Keratinocyte (primary cell): ENCODE results near the gene NXNL1. TPM values are rescaled to one million over a fixed set of nuclear protein-coding genes. Genes with fewer than 3 reads are reported as not detected.

ENCODE experiments used
- DNase-seq: peaks from one replicate; pipeline ENCODE4 v3.0.0-alpha.2; 2011; ENCODE audit warnings: low read depth, missing footprints, low spot score
- FAIRE-seq: peaks from 2 replicates; lab custom pipeline; 2011; peaks lifted over from hg19 to GRCh38; lab: Jason Lieb, UNC
- H2AFZ ChIP-seq: 2 replicates; pipeline ENCODE4 v1.6.0; 2012; ENCODE audit warnings: low read length, control low read depth, inconsistent platforms; ENCODE audit not compliant: control insufficient read depth
- H3K27ac ChIP-seq: 2 replicates; pipeline ENCODE4 v1.5.1; 2011; ENCODE audit warnings: low read length; ENCODE audit not compliant: control insufficient read depth, insufficient read depth
- H3K27me3 ChIP-seq: 3 replicates; pipeline ENCODE4 v1.6.0; 2011; ENCODE audit warnings: low read length; ENCODE audit not compliant: control insufficient read depth, insufficient read depth; ENCODE audit errors: extremely low read depth
- H3K36me3 ChIP-seq, 2 experiments: 2 replicates in 1 of 2; 3 replicates in 1 of 2; pipeline ENCODE4 v1.5.1; 2011; ENCODE audit warnings: low read length in 2 of 2, mild to moderate bottlenecking in 1 of 2; ENCODE audit not compliant: control insufficient read depth in 2 of 2, insufficient read depth in 2 of 2; ENCODE audit errors: extremely low read depth in 1 of 2
- H3K4me1 ChIP-seq: 3 replicates; pipeline ENCODE4 v1.5.1; 2011; ENCODE audit warnings: low read length; ENCODE audit not compliant: control insufficient read depth, insufficient read depth; ENCODE audit errors: extremely low read depth
- H3K4me2 ChIP-seq: 3 replicates; pipeline ENCODE4 v1.6.0; 2011; ENCODE audit warnings: low read depth, low read length; ENCODE audit not compliant: control insufficient read depth, insufficient read depth; ENCODE audit errors: extremely low read depth
- H3K4me3 ChIP-seq, 3 experiments: fragments of 200-600 bp in 1 of 3; sonication (generic) in 1 of 3; 2 replicates in 2 of 3; 3 replicates in 1 of 3; pipeline ENCODE4 v1.5.1; 2011 to 2016; ENCODE audit warnings: low read length in 3 of 3, mild to moderate bottlenecking in 3 of 3, control low read depth in 2 of 3, inconsistent platforms in 1 of 3, low read depth in 1 of 3, mixed read lengths in 1 of 3, mixed run types in 1 of 3, moderate library complexity in 1 of 3; ENCODE audit not compliant: control insufficient read depth in 2 of 3, insufficient read depth in 2 of 3; ENCODE audit errors: extremely low read depth in 1 of 3
- H3K79me2 ChIP-seq: 2 replicates; pipeline ENCODE4 v1.6.0; 2012; ENCODE audit warnings: low read length; ENCODE audit not compliant: control insufficient read depth, insufficient read depth
- H3K9ac ChIP-seq: 3 replicates; pipeline ENCODE4 v1.6.0; 2011; ENCODE audit warnings: low read length; ENCODE audit not compliant: control insufficient read depth, insufficient read depth; ENCODE audit errors: extremely low read depth
- H3K9me1 ChIP-seq: 3 replicates; pipeline ENCODE4 v1.6.0; 2011; ENCODE audit warnings: low read length; ENCODE audit not compliant: control insufficient read depth, insufficient read depth; ENCODE audit errors: extremely low read depth
- H3K9me3 ChIP-seq: 2 replicates; pipeline ENCODE4 v1.5.1; 2012; ENCODE audit warnings: low read depth, low read length; ENCODE audit not compliant: control insufficient read depth
- H4K20me1 ChIP-seq: 3 replicates; pipeline ENCODE4 v1.6.0; 2011; ENCODE audit warnings: low read length; ENCODE audit not compliant: control insufficient read depth, insufficient read depth; ENCODE audit errors: extremely low read depth
- CTCF ChIP-seq, 3 experiments: IDR thresholded peaks in 1 of 3; conservative IDR thresholded peaks in 1 of 3; optimal IDR thresholded peaks in 1 of 3; 2 replicates in 2 of 3; 3 replicates in 1 of 3; pipeline versions ENCODE3 to v1.5.1; 2011; ENCODE audit warnings: low read length in 3 of 3, mild to moderate bottlenecking in 3 of 3, moderate library complexity in 2 of 3, control low read depth in 1 of 3, inconsistent platforms in 1 of 3; ENCODE audit not compliant: insufficient read depth in 2 of 3; ENCODE audit errors: extremely low read depth in 1 of 3
- EZH2 ChIP-seq: IDR thresholded peaks from one replicate; pipeline ENCODE4 v1.6.1; 2012; ENCODE audit warnings: inconsistent platforms, mild to moderate bottlenecking, low read length, moderate library complexity
- dilution Hi-C: fragments of 300-500 bp; cut with MboI; formaldehyde crosslinking; loops from one replicate; pipeline ENCODE4 v1.7.0; 2020; ENCODE audit warnings: low sequenced_read_pairs; ENCODE audit not compliant: extremely low pct_ligation_motif_present
- polyA plus RNA-seq, 5 experiments: library from polyadenylated mRNA; depleted of rRNA in 3 of 5; stranded (reverse) in 3 of 5; stranded (forward) in 1 of 5; unstranded in 1 of 5; fragments of >200 nt; gene quantifications; 1 replicate in 1 of 5; 2 replicates in 3 of 5; 3 replicates in 1 of 5; pipeline versions ENCODE4 v1.2.1 to v1.2.3, GENCODE V29; 2011 to 2012; ENCODE audit warnings: missing spikeins in 2 of 5, low read depth in 1 of 5, low replicate concordance in 1 of 5

NXNL1 gene
- polyA plus RNA-seq, 1 donor (not counting 4 experiments of a cell fraction or from before 2014, with no cell fraction given) = not detected

- no peak for FAIRE-seq
- dilution Hi-C loops = no loop called here
- H3K27ac ChIP-seq = no peak overlapping the region
These were observed 43.7 kb upstream of the NXNL1 start for GRCh38 chr19:17504456-17504855.

GRCh38 chr19:17504030-17504429, 43.3 kb upstream of the NXNL1 start:
- TF ChIP-seq CTCF (optimal IDR thresholded peaks at IDR 0.05 in 1 of 3, IDR thresholded peaks at IDR 0.05 in 1 of 3, conservative IDR thresholded peaks at IDR 0.05 in 1 of 3; ENCODE audit: extremely low read depth in 1 of 3, insufficient read depth in 2 of 3, low read length in 3 of 3) (no peak), EZH2 (no peak)
- H3K27ac ChIP-seq = no peak overlapping the region
- FAIRE-seq = no peak

More at GRCh38 chr19:17504456-17504855, 43.7 kb upstream of the NXNL1 start:
- Histone ChIP-seq H3K9me3 (no peaks in the 10 kb centered on the region), H3K9ac (no peak overlapping the region), H3K9me1 (no peaks in the 10 kb centered on the region), H2AFZ (no peak overlapping the region), H3K27me3 (no peaks in the 10 kb centered on the region), H3K36me3 (peaks cover 0 to 16% of the 10 kb centered on the region in 2 experiments), H3K4me1 (no peaks in the 10 kb centered on the region), H3K4me3 (no peak overlapping the region), H3K4me2 (no peak overlapping the region), H3K79me2 (peaks cover 18% of the 10 kb centered on the region), H4K20me1 (no peaks in the 10 kb centered on the region)
- TF ChIP-seq CTCF (optimal IDR thresholded peaks at IDR 0.05 in 1 of 3, IDR thresholded peaks at IDR 0.05 in 1 of 3, conservative IDR thresholded peaks at IDR 0.05 in 1 of 3; ENCODE audit: extremely low read depth in 1 of 3, insufficient read depth in 2 of 3, low read length in 3 of 3) (no peak), EZH2 (no peak)
- no peak for DNase-seq

More at GRCh38 chr19:17504030-17504429, 43.3 kb upstream of the NXNL1 start:
- DNase-seq = no peak
- H2AFZ ChIP-seq = no peak overlapping the region
- H3K9me1 ChIP-seq = no peaks in the 10 kb centered on the region
- peaks cover 14% of the 10 kb centered on the region for H3K79me2 ChIP-seq
- no peak overlapping the region for H3K9ac ChIP-seq
- peaks cover 0 to 16% of the 10 kb centered on the region in 2 experiments for H3K36me3 ChIP-seq
- H3K4me2 ChIP-seq = no peak overlapping the region
- H3K27me3 ChIP-seq = no peaks in the 10 kb centered on the region
- no peaks in the 10 kb centered on the region for H3K4me1 ChIP-seq
- H4K20me1 ChIP-seq = no peaks in the 10 kb centered on the region
- dilution Hi-C loops = no loop called here
- no peaks in the 10 kb centered on the region for H3K9me3 ChIP-seq
- H3K4me3 ChIP-seq = no peak overlapping the region
